ENCODE measurements around the gene ERI2.
A peak's percentile ranks its signal among the peaks of the same experiment; 100 is the strongest.

ERI2 gene

DNA sequence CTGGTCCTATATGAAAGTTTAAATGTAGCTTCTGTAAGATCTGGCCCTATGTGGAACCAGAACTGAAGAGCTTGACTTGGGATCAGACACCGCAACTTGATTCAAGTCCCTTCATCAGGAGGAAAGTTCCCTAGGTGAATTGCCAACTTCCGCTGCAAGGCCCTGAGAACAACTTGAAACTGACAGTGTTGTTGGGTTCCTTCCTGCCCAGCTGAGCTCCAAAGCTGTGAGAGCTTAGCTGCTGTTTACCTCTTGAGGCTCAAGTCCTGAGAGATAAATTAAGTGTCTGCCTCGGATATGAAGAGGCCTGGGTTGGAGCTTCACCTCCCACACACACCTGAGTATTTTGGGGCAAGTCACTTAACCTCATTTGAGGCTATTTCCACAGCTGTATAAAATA lies 44.7 kb upstream of the ERI2 start:
- TF ChIP-seq, protein P1, sequence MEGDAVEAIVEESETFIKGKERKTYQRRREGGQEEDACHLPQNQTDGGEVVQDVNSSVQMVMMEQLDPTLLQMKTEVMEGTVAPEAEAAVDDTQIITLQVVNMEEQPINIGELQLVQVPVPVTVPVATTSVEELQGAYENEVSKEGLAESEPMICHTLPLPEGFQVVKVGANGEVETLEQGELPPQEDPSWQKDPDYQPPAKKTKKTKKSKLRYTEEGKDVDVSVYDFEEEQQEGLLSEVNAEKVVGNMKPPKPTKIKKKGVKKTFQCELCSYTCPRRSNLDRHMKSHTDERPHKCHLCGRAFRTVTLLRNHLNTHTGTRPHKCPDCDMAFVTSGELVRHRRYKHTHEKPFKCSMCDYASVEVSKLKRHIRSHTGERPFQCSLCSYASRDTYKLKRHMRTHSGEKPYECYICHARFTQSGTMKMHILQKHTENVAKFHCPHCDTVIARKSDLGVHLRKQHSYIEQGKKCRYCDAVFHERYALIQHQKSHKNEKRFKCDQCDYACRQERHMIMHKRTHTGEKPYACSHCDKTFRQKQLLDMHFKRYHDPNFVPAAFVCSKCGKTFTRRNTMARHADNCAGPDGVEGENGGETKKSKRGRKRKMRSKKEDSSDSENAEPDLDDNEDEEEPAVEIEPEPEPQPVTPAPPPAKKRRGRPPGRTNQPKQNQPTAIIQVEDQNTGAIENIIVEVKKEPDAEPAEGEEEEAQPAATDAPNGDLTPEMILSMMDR (IDR thresholded peaks at IDR 0.05; ENCODE audit: insufficient read depth, low read length, poor library complexity, severe bottlenecking): no peak
- DNase-seq (ENCODE audit: extremely low read depth, insufficient read length): no peak
- Histone ChIP-seq H3K4me3 (replicated peaks; ENCODE audit: low read depth, low read length) (no peak overlapping the region), H3K27me3 (replicated peaks; ENCODE audit: control insufficient read depth, insufficient read depth, low read length) (no peaks in the 10 kb centered on the region), H3K36me3 (ENCODE audit: control insufficient read depth, insufficient read depth, low read length) (peaks cover 2% of the 10 kb centered on the region; the same call in 1 of the 2 replicates)

DNA sequence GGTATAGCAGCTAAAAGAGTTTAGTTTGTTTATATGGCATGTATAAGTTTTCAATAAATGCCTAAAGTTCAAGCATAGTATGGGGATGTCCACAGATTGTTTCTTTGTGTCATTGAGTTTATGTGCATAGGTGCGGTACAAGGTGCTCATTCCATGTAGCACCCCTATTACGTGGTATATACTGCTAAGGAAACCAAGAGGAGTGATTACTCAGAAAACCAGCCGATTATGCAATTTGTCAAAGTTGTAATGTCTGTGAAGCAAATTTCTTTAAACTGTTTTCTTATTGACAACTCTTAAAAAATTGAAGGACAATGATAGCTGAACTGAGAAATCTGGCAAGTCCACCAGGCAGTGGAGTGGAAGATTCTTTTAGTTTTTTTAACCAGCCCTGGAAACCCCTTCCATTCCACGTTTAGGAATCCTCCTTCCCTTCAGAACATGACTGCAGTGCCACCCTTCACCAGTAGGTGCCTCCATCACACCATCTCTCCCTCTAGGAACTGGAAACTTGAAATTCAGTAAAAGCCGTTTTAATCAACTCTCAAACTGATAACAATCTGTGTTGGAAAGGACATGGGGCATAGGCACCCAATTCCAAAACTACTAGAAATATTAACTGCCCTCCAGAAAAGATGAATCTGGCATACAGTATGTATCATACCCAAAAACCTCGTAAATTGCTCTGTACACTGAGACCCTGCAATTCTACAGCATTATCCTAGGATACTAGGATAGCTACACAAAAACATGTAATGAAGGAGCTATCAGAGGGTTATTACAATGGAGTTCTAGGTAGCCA lies 43.5 kb upstream of the ERI2 start:
- H3K36me3 ChIP-seq (ENCODE audit: control insufficient read depth, insufficient read depth, low read length): peaks cover 2% of the 10 kb centered on the region; the same call in 1 of the 2 replicates
- TF ChIP-seq, protein P1 (IDR thresholded peaks at IDR 0.05; ENCODE audit: insufficient read depth, low read length, poor library complexity, severe bottlenecking): peak; percentile 97
- DNase-seq (ENCODE audit: extremely low read depth, insufficient read length): no peak
- no peaks in the 10 kb centered on the region for H3K27me3 ChIP-seq (replicated peaks; ENCODE audit: control insufficient read depth, insufficient read depth, low read length)
- H3K4me3 ChIP-seq (replicated peaks; ENCODE audit: low read depth, low read length): no peak overlapping the region

DNA sequence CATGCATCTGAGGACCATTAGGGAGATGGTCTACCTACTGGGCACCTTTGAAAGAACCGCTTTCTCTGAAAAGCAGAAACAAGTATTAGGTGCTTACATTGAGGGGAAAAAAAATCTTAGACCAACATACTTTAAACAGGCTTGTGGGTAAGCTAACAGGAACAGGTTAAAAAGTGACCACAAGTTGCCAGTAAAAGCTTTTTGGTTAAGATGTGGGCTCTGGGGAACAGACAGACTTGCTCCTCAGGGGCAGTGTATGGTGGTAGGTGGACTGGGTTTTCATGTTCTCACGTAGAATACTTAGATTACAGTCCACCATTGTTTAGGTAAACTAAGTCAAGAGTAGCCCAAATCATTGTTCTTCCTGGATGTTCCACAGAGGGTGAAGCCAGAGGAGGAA lies 41.3 kb upstream of the ERI2 start:
- no peak for DNase-seq (ENCODE audit: extremely low read depth, insufficient read length)
- peaks cover 2% of the 10 kb centered on the region for H3K36me3 ChIP-seq (ENCODE audit: control insufficient read depth, insufficient read depth, low read length)
- H3K4me3 ChIP-seq (replicated peaks; ENCODE audit: low read depth, low read length): no peak overlapping the region
- TF ChIP-seq, protein P1 (IDR thresholded peaks at IDR 0.05; ENCODE audit: insufficient read depth, low read length, poor library complexity, severe bottlenecking): no peak
- no peaks in the 10 kb centered on the region for H3K27me3 ChIP-seq (replicated peaks; ENCODE audit: control insufficient read depth, insufficient read depth, low read length)

DNA sequence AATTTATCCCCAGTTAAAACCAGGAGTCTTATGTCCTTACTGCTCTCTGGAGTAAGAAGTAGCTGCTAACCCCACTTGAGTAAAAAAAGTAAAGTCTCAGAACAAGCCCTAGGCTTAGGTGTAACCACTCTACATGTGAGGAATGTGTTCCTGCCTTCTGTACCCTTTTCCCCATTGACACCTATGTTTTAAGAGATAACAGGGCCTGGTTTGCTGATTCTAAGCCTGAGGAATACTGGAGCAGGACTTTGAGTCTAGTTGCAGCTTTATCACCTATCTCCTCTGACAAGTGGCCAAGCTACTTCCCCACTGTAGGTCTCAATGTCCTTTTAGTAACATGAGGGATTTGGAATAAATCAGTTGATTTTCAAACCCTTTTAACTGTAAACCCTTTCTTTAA lies 40.3 kb upstream of the ERI2 start:
- no peak for DNase-seq (ENCODE audit: extremely low read depth, insufficient read length)

DNA sequence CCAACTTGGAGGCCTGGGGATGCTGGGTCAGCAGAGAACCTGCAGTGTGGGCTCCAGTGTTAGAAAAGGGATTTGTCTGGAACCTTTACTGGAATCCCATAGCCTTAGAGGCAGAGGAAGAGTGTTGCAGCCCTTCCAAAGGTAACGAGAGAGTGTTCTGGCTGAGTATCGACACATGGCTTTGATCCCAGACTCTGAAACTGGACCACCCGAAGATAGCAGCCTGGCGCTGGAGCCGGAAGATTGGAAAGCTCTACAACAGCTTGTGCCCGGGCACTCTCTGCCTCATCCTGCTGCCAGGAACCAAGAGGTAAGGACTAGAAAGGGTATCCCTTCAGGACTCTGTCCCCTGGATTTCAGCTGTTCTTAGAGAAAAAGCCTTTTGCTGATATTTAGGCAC lies 39.8 kb upstream of the ERI2 start:
- no peak for DNase-seq (ENCODE audit: extremely low read depth, insufficient read length)
- Histone ChIP-seq H3K36me3 (ENCODE audit: control insufficient read depth, insufficient read depth, low read length) (peaks cover 2% of the 10 kb centered on the region), H3K27me3 (replicated peaks; ENCODE audit: control insufficient read depth, insufficient read depth, low read length) (no peaks in the 10 kb centered on the region), H3K4me3 (replicated peaks; ENCODE audit: low read depth, low read length) (no peak overlapping the region)
- TF ChIP-seq, protein P1 (IDR thresholded peaks at IDR 0.05; ENCODE audit: insufficient read depth, low read length, poor library complexity, severe bottlenecking): no peak

More for the DNA sequence above, 40.3 kb upstream of the ERI2 start:
- TF ChIP-seq, protein P1 (IDR thresholded peaks at IDR 0.05; ENCODE audit: insufficient read depth, low read length, poor library complexity, severe bottlenecking): no peak
- Histone ChIP-seq H3K27me3 (replicated peaks; ENCODE audit: control insufficient read depth, insufficient read depth, low read length) (no peaks in the 10 kb centered on the region), H3K4me3 (replicated peaks; ENCODE audit: low read depth, low read length) (no peak overlapping the region), H3K36me3 (ENCODE audit: control insufficient read depth, insufficient read depth, low read length) (peaks cover 2% of the 10 kb centered on the region)

Measured in GM06990 (cell line).